Embryonic facial prominence (tissue), 1 donor: Measurements from ENCODE around the gene GOLGA8B.
"Not testable (repeated sequence)": the region's sequence is repeated elsewhere in the genome, so short reads cannot be mapped to it uniquely, and the experiment has no call there.

Experiments used
- DNase-seq: peaks from one replicate; pipeline ENCODE4 v3.0.0-alpha.2; 2016; ENCODE audit errors: extremely low spot score

Gene GOLGA8B

GRCh38 chr15:34559764-34560163, 23.7 kb downstream of the GOLGA8B start:
- not testable (repeated sequence) for DNase-seq

GRCh38 chr15:34555162-34555561, 28.3 kb downstream of the GOLGA8B start:
- not testable (repeated sequence) for DNase-seq

- DNase-seq = not testable (repeated sequence)
These were observed 28.7 kb downstream of the GOLGA8B start for GRCh38 chr15:34554716-34555115.

- DNase-seq = not testable (repeated sequence)
These were observed 29.3 kb downstream of the GOLGA8B start for GRCh38 chr15:34554126-34554525.

GRCh38 chr15:34550129-34550528, 33.3 kb downstream of the GOLGA8B start:
- DNase-seq = not testable (repeated sequence)

GRCh38 chr15:34549381-34549809, 34.1 kb downstream of the GOLGA8B start:
- not testable (repeated sequence) for DNase-seq

- DNase-seq = not testable (repeated sequence)
These were observed 39.4 kb downstream of the GOLGA8B start for GRCh38 chr15:34543860-34544649.

- DNase-seq = not testable (repeated sequence)
These were observed 47.6 kb downstream of the GOLGA8B start for GRCh38 chr15:34535857-34536256.
